HEK293 (cell line): Measurements from ENCODE around the gene NEK7.

Experiments used
- CTCF ChIA-PET: fragments of 350-600 bp; formaldehyde crosslinking; extraction: SDS; loops from one replicate; lab custom pipeline; 2021; ENCODE audit warnings: antibody characterized with exemption; lab: Yijun Ruan, JAX
- POLR2A ChIA-PET: fragments of 300-600 bp; formaldehyde crosslinking; extraction: SDS; loops from one replicate; lab custom pipeline; 2020; ENCODE audit warnings: antibody characterized with exemption, inconsistent platforms; lab: Yijun Ruan, JAX
- H3K27ac ChIP-seq: fragments of 200-500 bp; sonication (Bioruptor generic); 2 replicates; pipeline ENCODE4 v1.5.1; 2014; ENCODE audit warnings: low read depth, low read length, control low read depth, inconsistent platforms; ENCODE audit errors: extremely low read depth
- H3K36me3 ChIP-seq, 2 experiments: fragments of 200-500 bp in 1 of 2; sonication (Bioruptor generic) in 1 of 2; 1 replicate in 1 of 2; 2 replicates in 1 of 2; pipeline ENCODE4 v1.5.1; 2014 to 2017; ENCODE audit warnings: inconsistent platforms in 2 of 2, low read length in 2 of 2; ENCODE audit not compliant: control insufficient read depth in 2 of 2, insufficient read depth in 1 of 2
- H3K4me1 ChIP-seq: fragments of 200-500 bp; sonication (Bioruptor generic); 2 replicates; pipeline ENCODE4 v1.5.1; 2014; ENCODE audit warnings: mild to moderate bottlenecking, low read length, inconsistent platforms; ENCODE audit not compliant: control insufficient read depth, insufficient read depth
- H3K4me3 ChIP-seq: 2 replicates; pipeline ENCODE4 v1.5.1; 2011; ENCODE audit warnings: low read depth, mild to moderate bottlenecking, control low read depth, low read length, moderate library complexity
- H3K9me3 ChIP-seq: fragments of 200-500 bp; sonication (Bioruptor generic); 2 replicates; pipeline ENCODE4 v1.5.1; 2014; ENCODE audit warnings: low read depth, low read length, inconsistent platforms; ENCODE audit not compliant: control insufficient read depth, insufficient read depth
- FEZF1 ChIP-seq: fragments of 450-650 bp; formaldehyde crosslinking; IDR thresholded peaks from 2 replicates; pipeline ENCODE4 v1.5.1; 2016; ENCODE audit warnings: missing biosample characterization, missing genetic modification characterization
- HOXD13 ChIP-seq: sonication (generic); formaldehyde crosslinking; IDR thresholded peaks from 2 replicates; pipeline ENCODE4 v1.8.0; 2022; ENCODE audit warnings: missing genetic modification reagents, borderline replicate concordance
- IKZF3 ChIP-seq: fragments of 450-650 bp; IDR thresholded peaks from 2 replicates; pipeline ENCODE4 v1.5.0; 2018; ENCODE audit warnings: missing biosample characterization, mild to moderate bottlenecking, missing genetic modification characterization, moderate library complexity
- ZBTB7A ChIP-seq: fragments of 450-650 bp; formaldehyde crosslinking; IDR thresholded peaks from 2 replicates; pipeline ENCODE4 v1.5.1; 2016; ENCODE audit warnings: low read depth, missing biosample characterization, missing genetic modification characterization
- ZFP37 ChIP-seq: fragments of 450-650 bp; formaldehyde crosslinking; IDR thresholded peaks from 2 replicates; pipeline ENCODE4 v1.5.1; 2016; ENCODE audit warnings: missing biosample characterization, missing genetic modification characterization
- ZNF10 ChIP-seq: fragments of 450-650 bp; formaldehyde crosslinking; IDR thresholded peaks from 2 replicates; pipeline ENCODE4 v1.5.1; 2017; ENCODE audit warnings: missing biosample characterization, missing genetic modification characterization
- ZNF140 ChIP-seq: fragments of 450-650 bp; formaldehyde crosslinking; IDR thresholded peaks from 2 replicates; pipeline ENCODE4 v1.5.1; 2016; ENCODE audit warnings: missing biosample characterization, missing genetic modification characterization
- ZNF169 ChIP-seq: fragments of 450-650 bp; formaldehyde crosslinking; IDR thresholded peaks from 2 replicates; pipeline ENCODE4 v1.5.1; 2016; ENCODE audit warnings: missing biosample characterization, missing genetic modification characterization
- ZNF174 ChIP-seq: fragments of 450-650 bp; formaldehyde crosslinking; IDR thresholded peaks from 2 replicates; pipeline ENCODE4 v1.5.0; 2017; ENCODE audit warnings: missing biosample characterization, mild to moderate bottlenecking, missing genetic modification characterization
- ZNF311 ChIP-seq: fragments of 450-650 bp; formaldehyde crosslinking; IDR thresholded peaks from 2 replicates; pipeline ENCODE4 v1.5.1; 2017; ENCODE audit warnings: missing biosample characterization, missing genetic modification characterization, borderline replicate concordance
- ZNF341 ChIP-seq: fragments of 450-650 bp; formaldehyde crosslinking; IDR thresholded peaks from 2 replicates; pipeline ENCODE4; 2016; ENCODE audit warnings: low read depth, missing biosample characterization, missing genetic modification characterization
- ZNF510 ChIP-seq: fragments of 450-650 bp; formaldehyde crosslinking; IDR thresholded peaks from 2 replicates; pipeline ENCODE4 v1.5.1; 2018; ENCODE audit warnings: mild to moderate bottlenecking, missing genetic modification characterization, missing biosample characterization; ENCODE audit not compliant: insufficient replicate concordance
- ZNF521 ChIP-seq: fragments of 450-650 bp; formaldehyde crosslinking; IDR thresholded peaks from 2 replicates; pipeline ENCODE4 v1.5.1; 2017; ENCODE audit warnings: missing biosample characterization, mild to moderate bottlenecking, missing genetic modification characterization
- ZNF529 ChIP-seq: fragments of 450-650 bp; formaldehyde crosslinking; IDR thresholded peaks from 2 replicates; pipeline ENCODE4 v1.5.1; 2017; ENCODE audit warnings: missing genetic modification characterization, missing biosample characterization; ENCODE audit not compliant: insufficient replicate concordance
- ZNF549 ChIP-seq: fragments of 450-650 bp; IDR thresholded peaks from 2 replicates; pipeline ENCODE4 v1.5.1; 2018; ENCODE audit warnings: missing biosample characterization, missing genetic modification characterization, mild to moderate bottlenecking, inconsistent platforms, moderate library complexity
- ZNF555 ChIP-seq: fragments of 450-650 bp; formaldehyde crosslinking; conservative IDR thresholded peaks from 2 replicates; pipeline ENCODE4 v1.5.1; 2017; ENCODE audit warnings: missing biosample characterization, mild to moderate bottlenecking, missing genetic modification characterization, inconsistent platforms
- ZNF664 ChIP-seq: fragments of 450-650 bp; formaldehyde crosslinking; IDR thresholded peaks from 2 replicates; pipeline ENCODE4 v1.5.1; 2016; ENCODE audit warnings: missing biosample characterization, missing genetic modification characterization
- ZSCAN16 ChIP-seq: fragments of 450-650 bp; formaldehyde crosslinking; IDR thresholded peaks from 2 replicates; pipeline ENCODE4 v1.5.1; 2016; ENCODE audit warnings: missing biosample characterization, missing genetic modification characterization
- ZXDB ChIP-seq: fragments of 450-650 bp; formaldehyde crosslinking; IDR thresholded peaks from 2 replicates; pipeline ENCODE4 v1.5.1; 2016; ENCODE audit warnings: missing biosample characterization, missing genetic modification characterization
- TF ChIP-seq, protein P1 (sequence below): fragments of 450-650 bp; formaldehyde crosslinking; IDR thresholded peaks from 2 replicates; pipeline ENCODE4 v1.5.1; 2016; ENCODE audit warnings: missing biosample characterization, missing genetic modification characterization
- TF ChIP-seq, protein P2 (sequence below): fragments of 450-650 bp; formaldehyde crosslinking; conservative IDR thresholded peaks from 2 replicates; pipeline ENCODE4 v1.5.1; 2016; ENCODE audit warnings: low read depth, missing biosample characterization, missing genetic modification characterization
- TF ChIP-seq, protein P3 (sequence below): fragments of 450-650 bp; formaldehyde crosslinking; IDR thresholded peaks from 2 replicates; pipeline ENCODE4 v1.5.1; 2016; ENCODE audit warnings: missing biosample characterization, missing genetic modification characterization
- TF ChIP-seq, protein P4 (sequence below): fragments of 450-650 bp; formaldehyde crosslinking; IDR thresholded peaks from 2 replicates; pipeline ENCODE4 v1.5.1; 2016; ENCODE audit warnings: missing biosample characterization, missing genetic modification characterization
- TF ChIP-seq, protein P5 (sequence below): fragments of 450-650 bp; formaldehyde crosslinking; IDR thresholded peaks from 2 replicates; pipeline ENCODE4 v1.5.1; 2016; ENCODE audit warnings: missing biosample characterization, missing genetic modification characterization

The NEK7 gene

DNA sequence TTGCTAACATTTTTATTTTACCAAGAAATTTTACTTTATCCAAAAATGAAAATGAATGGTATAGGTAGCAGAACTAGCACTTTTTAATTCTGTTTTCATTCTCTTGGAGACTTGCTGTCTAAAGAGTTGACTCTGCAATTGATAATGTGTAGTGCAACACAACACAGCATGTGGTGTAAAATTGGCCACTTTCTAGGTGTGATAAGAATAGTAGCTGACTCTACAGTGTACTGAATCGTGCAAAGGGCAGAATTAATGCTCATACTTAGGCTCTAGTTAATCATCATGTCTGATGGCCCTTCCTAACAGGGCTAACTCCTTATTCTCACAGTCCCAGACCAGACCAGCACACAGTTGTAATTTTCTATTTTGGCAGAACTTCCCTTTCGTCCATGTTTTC is 140.5 kb downstream of the NEK7 start:
- CTCF ChIA-PET, result interaction anchor here (0.6 to 0.7 kb wide), 2 partner anchors 317 to 566 kb away, joined by 3 to 4 read pairs; no protein-coding TSS in a partner anchor
- POLR2A ChIA-PET, result no interaction called here

DNA sequence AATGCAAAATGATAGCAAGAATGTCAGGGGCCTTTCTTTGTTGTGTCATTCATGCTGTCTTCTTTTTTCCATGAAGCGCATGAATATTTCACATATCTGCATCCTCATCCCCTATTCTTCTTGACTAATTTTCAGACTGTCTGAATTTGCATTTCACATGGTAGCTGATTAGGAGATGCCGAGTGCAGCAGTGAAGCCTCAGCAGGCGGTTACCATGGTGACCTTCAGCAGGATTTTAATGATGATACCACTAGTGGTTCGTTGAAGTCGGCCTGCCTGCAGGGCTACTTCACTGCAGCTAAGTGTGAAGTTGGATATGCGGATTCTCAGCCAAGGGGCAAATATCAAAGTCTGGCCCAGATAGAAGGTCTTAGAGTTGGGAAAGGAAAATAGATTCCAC is 141.8 kb downstream of the NEK7 start:
- TF ChIP-seq ZNF555 (tag by site-specific recombination), result no peak
- TF ChIP-seq, protein P1, sequence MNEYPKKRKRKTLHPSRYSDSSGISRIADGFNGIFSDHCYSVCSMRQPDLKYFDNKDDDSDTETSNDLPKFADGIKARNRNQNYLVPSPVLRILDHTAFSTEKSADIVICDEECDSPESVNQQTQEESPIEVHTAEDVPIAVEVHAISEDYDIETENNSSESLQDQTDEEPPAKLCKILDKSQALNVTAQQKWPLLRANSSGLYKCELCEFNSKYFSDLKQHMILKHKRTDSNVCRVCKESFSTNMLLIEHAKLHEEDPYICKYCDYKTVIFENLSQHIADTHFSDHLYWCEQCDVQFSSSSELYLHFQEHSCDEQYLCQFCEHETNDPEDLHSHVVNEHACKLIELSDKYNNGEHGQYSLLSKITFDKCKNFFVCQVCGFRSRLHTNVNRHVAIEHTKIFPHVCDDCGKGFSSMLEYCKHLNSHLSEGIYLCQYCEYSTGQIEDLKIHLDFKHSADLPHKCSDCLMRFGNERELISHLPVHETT (tag by site-specific recombination), result no peak
- no peak for TF ChIP-seq ZXDB
- TF ChIP-seq, protein P2, sequence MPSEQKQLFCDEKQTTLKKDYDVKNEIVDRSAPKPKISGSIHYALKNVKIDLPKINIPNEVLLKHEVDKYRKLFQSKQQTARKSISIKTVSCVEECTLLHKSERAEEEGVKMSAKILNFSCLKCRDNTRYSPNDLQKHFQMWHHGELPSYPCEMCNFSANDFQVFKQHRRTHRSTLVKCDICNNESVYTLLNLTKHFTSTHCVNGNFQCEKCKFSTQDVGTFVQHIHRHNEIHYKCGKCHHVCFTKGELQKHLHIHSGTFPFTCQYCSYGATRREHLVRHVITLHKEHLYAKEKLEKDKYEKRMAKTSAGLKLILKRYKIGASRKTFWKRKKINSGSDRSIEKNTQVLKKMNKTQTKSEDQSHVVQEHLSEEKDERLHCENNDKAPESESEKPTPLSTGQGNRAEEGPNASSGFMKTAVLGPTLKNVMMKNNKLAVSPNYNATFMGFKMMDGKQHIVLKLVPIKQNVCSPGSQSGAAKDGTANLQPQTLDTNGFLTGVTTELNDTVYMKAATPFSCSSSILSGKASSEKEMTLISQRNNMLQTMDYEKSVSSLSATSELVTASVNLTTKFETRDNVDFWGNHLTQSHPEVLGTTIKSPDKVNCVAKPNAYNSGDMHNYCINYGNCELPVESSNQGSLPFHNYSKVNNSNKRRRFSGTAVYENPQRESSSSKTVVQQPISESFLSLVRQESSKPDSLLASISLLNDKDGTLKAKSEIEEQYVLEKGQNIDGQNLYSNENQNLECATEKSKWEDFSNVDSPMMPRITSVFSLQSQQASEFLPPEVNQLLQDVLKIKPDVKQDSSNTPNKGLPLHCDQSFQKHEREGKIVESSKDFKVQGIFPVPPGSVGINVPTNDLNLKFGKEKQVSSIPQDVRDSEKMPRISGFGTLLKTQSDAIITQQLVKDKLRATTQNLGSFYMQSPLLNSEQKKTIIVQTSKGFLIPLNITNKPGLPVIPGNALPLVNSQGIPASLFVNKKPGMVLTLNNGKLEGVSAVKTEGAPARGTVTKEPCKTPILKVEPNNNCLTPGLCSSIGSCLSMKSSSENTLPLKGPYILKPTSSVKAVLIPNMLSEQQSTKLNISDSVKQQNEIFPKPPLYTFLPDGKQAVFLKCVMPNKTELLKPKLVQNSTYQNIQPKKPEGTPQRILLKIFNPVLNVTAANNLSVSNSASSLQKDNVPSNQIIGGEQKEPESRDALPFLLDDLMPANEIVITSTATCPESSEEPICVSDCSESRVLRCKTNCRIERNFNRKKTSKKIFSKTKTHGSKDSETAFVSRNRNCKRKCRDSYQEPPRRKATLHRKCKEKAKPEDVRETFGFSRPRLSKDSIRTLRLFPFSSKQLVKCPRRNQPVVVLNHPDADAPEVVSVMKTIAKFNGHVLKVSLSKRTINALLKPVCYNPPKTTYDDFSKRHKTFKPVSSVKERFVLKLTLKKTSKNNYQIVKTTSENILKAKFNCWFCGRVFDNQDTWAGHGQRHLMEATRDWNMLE, result no peak
- TF ChIP-seq HOXD13 (CRISPR knock-in tag), result no peak
- TF ChIP-seq, protein P3, sequence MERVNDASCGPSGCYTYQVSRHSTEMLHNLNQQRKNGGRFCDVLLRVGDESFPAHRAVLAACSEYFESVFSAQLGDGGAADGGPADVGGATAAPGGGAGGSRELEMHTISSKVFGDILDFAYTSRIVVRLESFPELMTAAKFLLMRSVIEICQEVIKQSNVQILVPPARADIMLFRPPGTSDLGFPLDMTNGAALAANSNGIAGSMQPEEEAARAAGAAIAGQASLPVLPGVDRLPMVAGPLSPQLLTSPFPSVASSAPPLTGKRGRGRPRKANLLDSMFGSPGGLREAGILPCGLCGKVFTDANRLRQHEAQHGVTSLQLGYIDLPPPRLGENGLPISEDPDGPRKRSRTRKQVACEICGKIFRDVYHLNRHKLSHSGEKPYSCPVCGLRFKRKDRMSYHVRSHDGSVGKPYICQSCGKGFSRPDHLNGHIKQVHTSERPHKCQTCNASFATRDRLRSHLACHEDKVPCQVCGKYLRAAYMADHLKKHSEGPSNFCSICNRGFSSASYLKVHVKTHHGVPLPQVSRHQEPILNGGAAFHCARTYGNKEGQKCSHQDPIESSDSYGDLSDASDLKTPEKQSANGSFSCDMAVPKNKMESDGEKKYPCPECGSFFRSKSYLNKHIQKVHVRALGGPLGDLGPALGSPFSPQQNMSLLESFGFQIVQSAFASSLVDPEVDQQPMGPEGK (tag by site-specific recombination), result no peak
- no peak for TF ChIP-seq IKZF3 (tag by site-specific recombination)
- TF ChIP-seq FEZF1 (tag by site-specific recombination), result no peak
- TF ChIP-seq ZNF140 (tag by site-specific recombination), result no peak
- TF ChIP-seq ZFP37 (tag by site-specific recombination), result no peak
- TF ChIP-seq ZNF10, result no peak
- TF ChIP-seq ZNF521 (tag by site-specific recombination), result no peak
- TF ChIP-seq, protein P4, sequence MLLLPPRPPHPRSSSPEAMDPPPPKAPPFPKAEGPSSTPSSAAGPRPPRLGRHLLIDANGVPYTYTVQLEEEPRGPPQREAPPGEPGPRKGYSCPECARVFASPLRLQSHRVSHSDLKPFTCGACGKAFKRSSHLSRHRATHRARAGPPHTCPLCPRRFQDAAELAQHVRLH (tag by site-specific recombination), result no peak
- no peak for TF ChIP-seq ZNF341
- TF ChIP-seq ZNF549 (tag by site-specific recombination), result no peak
- H3K36me3 ChIP-seq, result peaks cover 0 to 3% of the 10 kb centered on the region in 2 experiments; a peak in 1 of 3 replicates
- H3K4me3 ChIP-seq, result no peak overlapping the region
- H3K4me1 ChIP-seq, result no peaks in the 10 kb centered on the region
- ChIA-PET CTCF (no interaction called here), POLR2A (no interaction called here)
- H3K9me3 ChIP-seq, result no peaks in the 10 kb centered on the region
- no peak overlapping the region for H3K27ac ChIP-seq

More for the DNA sequence above, 140.5 kb downstream of the NEK7 start:
- peaks cover 0 to 3% of the 10 kb centered on the region in 2 experiments; a peak in 1 of 3 replicates for H3K36me3 ChIP-seq
- H3K9me3 ChIP-seq, result no peaks in the 10 kb centered on the region
- TF ChIP-seq ZNF529 (tag by site-specific recombination) (no peak), ZNF664 (tag by site-specific recombination) (no peak), ZNF169 (no peak), ZNF311 (tag by site-specific recombination) (no peak), ZSCAN16 (no peak), ZBTB7A (no peak), ZNF510 (tag by site-specific recombination) (no peak), ZNF174 (tag by site-specific recombination) (no peak)
- TF ChIP-seq, protein P5, sequence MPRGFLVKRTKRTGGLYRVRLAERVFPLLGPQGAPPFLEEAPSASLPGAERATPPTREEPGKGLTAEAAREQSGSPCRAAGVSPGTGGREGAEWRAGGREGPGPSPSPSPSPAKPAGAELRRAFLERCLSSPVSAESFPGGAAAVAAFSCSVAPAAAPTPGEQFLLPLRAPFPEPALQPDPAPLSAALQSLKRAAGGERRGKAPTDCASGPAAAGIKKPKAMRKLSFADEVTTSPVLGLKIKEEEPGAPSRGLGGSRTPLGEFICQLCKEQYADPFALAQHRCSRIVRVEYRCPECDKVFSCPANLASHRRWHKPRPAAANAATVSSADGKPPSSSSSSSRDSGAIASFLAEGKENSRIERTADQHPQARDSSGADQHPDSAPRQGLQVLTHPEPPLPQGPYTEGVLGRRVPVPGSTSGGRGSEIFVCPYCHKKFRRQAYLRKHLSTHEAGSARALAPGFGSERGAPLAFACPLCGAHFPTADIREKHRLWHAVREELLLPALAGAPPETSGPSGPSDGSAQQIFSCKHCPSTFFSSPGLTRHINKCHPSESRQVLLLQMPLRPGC (tag by site-specific recombination), result no peak
- H3K4me1 ChIP-seq, result no peaks in the 10 kb centered on the region
- no peak overlapping the region for H3K27ac ChIP-seq
- no peak overlapping the region for H3K4me3 ChIP-seq
